SJCRH30 (cell line): ENCODE measurements around the gene LINC00305. TPM values are rescaled to one million over a fixed set of nuclear protein-coding genes. Genes with fewer than 3 reads are reported as not detected.
A peak's percentile ranks its signal among the peaks of the same experiment; 100 is the strongest.

ENCODE experiments used
- DNase-seq, 2 experiments: peaks; one replicate each; pipeline ENCODE4 v3.0.0-alpha.2; 2015 to 2020
- H3K27ac ChIP-seq: fragments of 250-450 bp; sonication (Bioruptor Pico); 2 replicates; pipeline ENCODE4 v1.5.1; 2020; ENCODE audit warnings: mild to moderate bottlenecking, moderate library complexity
- H3K27me3 ChIP-seq: fragments of 250-450 bp; sonication (Bioruptor Pico); 2 replicates; pipeline ENCODE4 v1.5.1; 2020; ENCODE audit warnings: mild to moderate bottlenecking, moderate library complexity
- H3K36me3 ChIP-seq: fragments of 250-450 bp; sonication (Bioruptor Pico); 2 replicates; pipeline ENCODE4 v1.5.1; 2020; ENCODE audit warnings: mild to moderate bottlenecking, moderate library complexity
- H3K4me1 ChIP-seq: fragments of 250-450 bp; sonication (Bioruptor Pico); 2 replicates; pipeline ENCODE4 v1.5.1; 2020; ENCODE audit warnings: mild to moderate bottlenecking, moderate library complexity
- H3K4me3 ChIP-seq: fragments of 250-450 bp; sonication (Bioruptor Pico); 2 replicates; pipeline ENCODE4 v1.5.1; 2020; ENCODE audit warnings: mild to moderate bottlenecking, moderate library complexity
- H3K9me3 ChIP-seq: fragments of 250-450 bp; sonication (Bioruptor Pico); replicated peaks from 2 replicates; pipeline ENCODE4 v1.5.1; 2020; ENCODE audit warnings: mild to moderate bottlenecking, moderate library complexity
- total RNA-seq: library from RNA; depleted of rRNA; stranded (reverse); fragments of >200 nt; shearing (Covaris generic); gene quantifications from 2 replicates; pipeline ENCODE4 v1.2.3, GENCODE V29; 2014

LINC00305 gene
- total RNA-seq, 1 experiment from 2014 or later: not detected

- DNase-seq: no peak
- no peaks in the 10 kb centered on the region for H3K4me1 ChIP-seq
- H3K4me3 ChIP-seq: no peak overlapping the region
- H3K27me3 ChIP-seq: no peaks in the 10 kb centered on the region
- no peaks in the 10 kb centered on the region for H3K9me3 ChIP-seq
- no peaks in the 10 kb centered on the region for H3K36me3 ChIP-seq
- H3K27ac ChIP-seq: no peak overlapping the region
Measured at GRCh38 chr18:64094210-64094609, 54.7 kb downstream of the LINC00305 start.

- Histone ChIP-seq H3K4me3 (no peak overlapping the region), H3K9me3 (no peaks in the 10 kb centered on the region), H3K27me3 (no peaks in the 10 kb centered on the region), H3K27ac (no peak overlapping the region), H3K36me3 (no peaks in the 10 kb centered on the region), H3K4me1 (no peaks in the 10 kb centered on the region)
- DNase-seq: no peak
Measured at GRCh38 chr18:64091526-64091925, 57.4 kb downstream of the LINC00305 start.

- no peaks in the 10 kb centered on the region for H3K4me1 ChIP-seq
- H3K4me3 ChIP-seq: no peak overlapping the region
- no peak for DNase-seq
- no peaks in the 10 kb centered on the region for H3K9me3 ChIP-seq
- H3K36me3 ChIP-seq: no peaks in the 10 kb centered on the region
- no peaks in the 10 kb centered on the region for H3K27me3 ChIP-seq
- H3K27ac ChIP-seq: no peak overlapping the region
Measured at GRCh38 chr18:64090876-64091275, 58.0 kb downstream of the LINC00305 start.

- Histone ChIP-seq H3K4me3 (no peak overlapping the region), H3K4me1 (no peaks in the 10 kb centered on the region), H3K27ac (no peak overlapping the region)
Measured at GRCh38 chr18:64083916-64084315, 65.0 kb downstream of the LINC00305 start.

GRCh38 chr18:64082513-64082912, 66.4 kb downstream of the LINC00305 start:
- H3K4me3 ChIP-seq: no peak overlapping the region
- DNase-seq: no peak
- H3K9me3 ChIP-seq: no peaks in the 10 kb centered on the region
- no peaks in the 10 kb centered on the region for H3K4me1 ChIP-seq
- no peaks in the 10 kb centered on the region for H3K27me3 ChIP-seq
- H3K27ac ChIP-seq: no peak overlapping the region
- no peaks in the 10 kb centered on the region for H3K36me3 ChIP-seq

More at GRCh38 chr18:64083916-64084315, 65.0 kb downstream of the LINC00305 start:
- Histone ChIP-seq H3K27me3 (no peaks in the 10 kb centered on the region), H3K36me3 (no peaks in the 10 kb centered on the region), H3K9me3 (no peaks in the 10 kb centered on the region)
- DNase-seq: no peak

GRCh38 chr18:64082054-64082453, 66.8 kb downstream of the LINC00305 start:
- Histone ChIP-seq H3K4me1 (no peaks in the 10 kb centered on the region), H3K27me3 (no peaks in the 10 kb centered on the region), H3K4me3 (no peak overlapping the region)

GRCh38 chr18:64073971-64074370, 74.9 kb downstream of the LINC00305 start:
- Histone ChIP-seq H3K27me3 (no peaks in the 10 kb centered on the region), H3K9me3 (no peaks in the 10 kb centered on the region), H3K27ac (no peak overlapping the region), H3K36me3 (no peaks in the 10 kb centered on the region), H3K4me1 (no peaks in the 10 kb centered on the region), H3K4me3 (no peak overlapping the region)
- DNase-seq: no peak

More at GRCh38 chr18:64082054-64082453, 66.8 kb downstream of the LINC00305 start:
- Histone ChIP-seq H3K27ac (no peak overlapping the region), H3K9me3 (no peaks in the 10 kb centered on the region), H3K36me3 (no peaks in the 10 kb centered on the region)
- no peak for DNase-seq

GRCh38 chr18:64055019-64055418, 93.9 kb downstream of the LINC00305 start:
- DNase-seq: no peak
- H3K27ac ChIP-seq: no peak overlapping the region
- no peak overlapping the region for H3K4me3 ChIP-seq
- H3K9me3 ChIP-seq: no peaks in the 10 kb centered on the region
- no peaks in the 10 kb centered on the region for H3K36me3 ChIP-seq
- no peaks in the 10 kb centered on the region for H3K4me1 ChIP-seq
- no peaks in the 10 kb centered on the region for H3K27me3 ChIP-seq

- Histone ChIP-seq H3K4me3 (no peak overlapping the region), H3K27me3 (no peaks in the 10 kb centered on the region), H3K36me3 (no peaks in the 10 kb centered on the region), H3K27ac (no peak overlapping the region), H3K9me3 (no peaks in the 10 kb centered on the region), H3K4me1 (no peaks in the 10 kb centered on the region)
- no peak for DNase-seq
Measured at GRCh38 chr18:64053246-64053645, 95.6 kb downstream of the LINC00305 start.

GRCh38 chr18:64052772-64053171, 96.1 kb downstream of the LINC00305 start:
- Histone ChIP-seq H3K36me3 (no peaks in the 10 kb centered on the region), H3K4me1 (no peaks in the 10 kb centered on the region), H3K27ac (no peak overlapping the region), H3K9me3 (no peaks in the 10 kb centered on the region), H3K4me3 (no peak overlapping the region), H3K27me3 (no peaks in the 10 kb centered on the region)
- no peak for DNase-seq

GRCh38 chr18:64044616-64045015, 104.3 kb downstream of the LINC00305 start:
- no peaks in the 10 kb centered on the region for H3K36me3 ChIP-seq

GRCh38 chr18:64042728-64043358, 106.0 kb downstream of the LINC00305 start:
- Histone ChIP-seq H3K4me1 (no peaks in the 10 kb centered on the region), H3K27me3 (no peaks in the 10 kb centered on the region), H3K27ac (no peak overlapping the region), H3K4me3 (no peak overlapping the region), H3K36me3 (no peaks in the 10 kb centered on the region), H3K9me3 (no peaks in the 10 kb centered on the region)
- DNase-seq: no peak

More at GRCh38 chr18:64044616-64045015, 104.3 kb downstream of the LINC00305 start:
- Histone ChIP-seq H3K4me3 (no peak overlapping the region), H3K27ac (no peak overlapping the region), H3K4me1 (no peaks in the 10 kb centered on the region), H3K9me3 (no peaks in the 10 kb centered on the region), H3K27me3 (no peaks in the 10 kb centered on the region)
- DNase-seq: no peak

GRCh38 chr18:64037812-64038414, 111.0 kb downstream of the LINC00305 start:
- Histone ChIP-seq H3K4me3 (no peak overlapping the region), H3K9me3 (no peaks in the 10 kb centered on the region), H3K27ac (no peak overlapping the region), H3K4me1 (no peaks in the 10 kb centered on the region), H3K27me3 (no peaks in the 10 kb centered on the region), H3K36me3 (no peaks in the 10 kb centered on the region)
- DNase-seq: peak in 1 of 2 experiments; percentile 53

GRCh38 chr18:64032312-64032711, 116.6 kb downstream of the LINC00305 start:
- H3K27me3 ChIP-seq: no peaks in the 10 kb centered on the region
- no peaks in the 10 kb centered on the region for H3K9me3 ChIP-seq
- no peaks in the 10 kb centered on the region for H3K36me3 ChIP-seq
- H3K4me1 ChIP-seq: no peaks in the 10 kb centered on the region
- DNase-seq: peak in 1 of 2 experiments; percentile 18
- H3K4me3 ChIP-seq: no peak overlapping the region
- H3K27ac ChIP-seq: no peak overlapping the region

GRCh38 chr18:64031411-64031810, 117.5 kb downstream of the LINC00305 start:
- Histone ChIP-seq H3K27me3 (no peaks in the 10 kb centered on the region), H3K4me3 (no peak overlapping the region)

More at GRCh38 chr18:64031411-64031810, 117.5 kb downstream of the LINC00305 start:
- no peaks in the 10 kb centered on the region for H3K36me3 ChIP-seq
- no peaks in the 10 kb centered on the region for H3K9me3 ChIP-seq
- no peaks in the 10 kb centered on the region for H3K4me1 ChIP-seq
- H3K27ac ChIP-seq: no peak overlapping the region
- DNase-seq: no peak
